GM19468 (cell line): ENCODE measurements around the gene TMCC2.
A peak's percentile ranks its signal among the peaks of the same experiment; 100 is the strongest.
"Not testable (repeated sequence)": the region's sequence is repeated elsewhere in the genome, so short reads cannot be mapped to it uniquely, and the experiment has no call there.

Experiments
- ATAC-seq: cut with Tn5 transposase; IDR thresholded peaks from one replicate; pipeline ENCODE4 v1.9.1; 2021; ENCODE audit warnings: mild to moderate bottlenecking, moderate library complexity, moderate number of reproducible peaks; ENCODE audit not compliant: unreplicated experiment; ENCODE audit errors: extremely low read depth

Gene TMCC2

GRCh38 chr1:205275133-205275532, 47.4 kb downstream of the TMCC2 start:
- ATAC-seq = no peak

DNA sequence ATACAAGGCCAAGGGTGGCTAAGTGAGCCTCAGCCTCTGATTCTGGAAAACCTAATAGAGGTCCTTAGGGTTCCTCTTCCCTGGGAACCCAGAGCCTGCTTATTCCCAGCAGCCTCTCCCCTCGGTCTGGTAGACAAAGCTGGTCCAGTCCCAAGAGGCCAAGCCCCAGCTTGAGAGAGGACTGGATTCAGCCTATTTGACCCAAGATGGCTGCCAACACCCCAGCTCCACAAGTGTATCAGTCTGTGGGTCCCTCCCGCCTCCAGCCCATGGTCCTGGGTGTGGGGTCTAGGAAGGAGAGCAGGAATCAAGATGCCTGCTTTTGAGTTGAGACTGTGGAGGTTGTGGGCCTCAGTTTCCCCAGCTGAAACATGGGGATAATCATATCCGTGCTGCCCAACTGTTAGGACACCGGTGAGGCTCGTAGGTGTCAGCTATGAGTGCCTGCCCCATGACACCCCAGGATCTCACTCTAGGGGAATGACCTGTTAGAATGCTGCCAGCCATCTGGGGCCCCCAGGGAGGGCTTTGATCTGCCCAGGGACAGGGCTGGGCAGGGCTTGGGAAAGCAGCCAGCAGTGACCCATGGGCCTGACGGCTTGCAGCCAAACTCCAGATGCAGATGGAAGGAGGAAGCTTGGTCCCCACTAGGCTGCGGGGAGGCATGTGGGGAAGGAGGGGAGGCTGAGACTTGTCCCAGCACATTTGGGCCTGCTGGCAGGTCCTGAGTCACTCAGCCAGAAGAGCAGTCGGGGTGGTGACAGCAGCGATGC, 48.4 kb downstream of the TMCC2 start:
- ATAC-seq = no peak

DNA sequence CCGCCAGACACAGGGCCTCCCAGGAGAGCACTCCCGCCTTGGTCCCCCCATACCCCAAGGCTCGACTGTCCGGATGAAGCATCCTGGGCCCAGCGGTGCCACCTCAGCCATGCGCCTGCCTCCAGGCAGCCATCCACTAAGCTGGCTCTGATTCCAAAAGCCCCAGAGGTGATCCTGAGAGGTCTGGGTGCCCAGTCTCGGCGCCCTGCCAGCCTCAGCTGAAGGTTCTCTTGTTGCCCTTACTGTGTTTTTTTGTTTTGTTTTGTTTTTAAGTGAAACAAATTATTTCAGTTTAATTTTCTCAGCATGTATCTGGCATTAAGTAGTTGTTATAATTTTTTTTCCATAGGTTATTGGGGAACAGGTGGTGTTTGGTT, 48.9 kb downstream of the TMCC2 start:
- no peak for ATAC-seq

- no peak for ATAC-seq
Observed at GRCh38 chr1:205279986-205280385, 52.2 kb downstream of the TMCC2 start.

- not testable (repeated sequence) for ATAC-seq
Observed at GRCh38 chr1:205280666-205281395, 53.1 kb downstream of the TMCC2 start.

DNA sequence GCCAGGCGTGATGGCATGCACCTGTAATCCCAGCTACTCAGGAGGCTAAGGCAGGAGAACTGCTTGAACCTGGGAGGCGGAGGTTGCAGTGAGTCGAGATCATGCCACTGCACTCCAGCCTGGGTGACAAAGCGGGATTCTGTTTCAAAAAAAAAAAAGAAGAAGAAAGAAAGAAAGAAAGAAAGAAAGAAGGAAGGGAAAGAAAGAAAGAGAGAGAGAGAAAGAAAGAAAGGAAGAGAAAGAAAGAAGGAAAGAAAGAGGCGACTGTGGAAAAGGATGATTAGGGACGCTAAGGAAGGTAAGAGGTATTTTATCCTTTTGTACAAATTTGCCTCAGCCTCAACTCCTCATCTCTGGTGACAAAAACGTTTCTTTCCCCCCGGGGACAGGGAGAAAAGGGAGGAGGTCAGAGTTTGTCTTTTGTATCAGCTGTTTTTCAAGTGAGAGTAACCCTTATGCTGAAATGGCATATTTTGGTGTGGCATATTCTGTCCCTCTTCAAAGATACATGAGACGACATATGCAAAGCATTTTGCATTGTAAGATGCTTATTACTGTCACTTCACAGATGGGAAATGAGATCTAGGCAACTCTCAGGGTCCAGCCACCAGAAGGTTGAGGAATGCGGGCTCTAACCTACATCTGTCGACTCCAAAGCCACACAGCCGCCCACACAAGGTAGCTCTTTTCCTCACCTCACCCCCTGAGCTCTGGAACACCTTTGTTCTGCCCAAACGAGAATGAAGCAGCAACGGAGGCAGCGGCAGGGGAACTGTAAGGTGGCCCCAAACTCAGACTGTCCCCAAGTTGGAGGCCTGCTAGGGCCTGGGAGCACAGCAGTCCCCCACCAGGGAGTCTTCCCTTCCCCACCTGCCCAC, 55.8 kb downstream of the TMCC2 start:
- ATAC-seq = no peak

DNA sequence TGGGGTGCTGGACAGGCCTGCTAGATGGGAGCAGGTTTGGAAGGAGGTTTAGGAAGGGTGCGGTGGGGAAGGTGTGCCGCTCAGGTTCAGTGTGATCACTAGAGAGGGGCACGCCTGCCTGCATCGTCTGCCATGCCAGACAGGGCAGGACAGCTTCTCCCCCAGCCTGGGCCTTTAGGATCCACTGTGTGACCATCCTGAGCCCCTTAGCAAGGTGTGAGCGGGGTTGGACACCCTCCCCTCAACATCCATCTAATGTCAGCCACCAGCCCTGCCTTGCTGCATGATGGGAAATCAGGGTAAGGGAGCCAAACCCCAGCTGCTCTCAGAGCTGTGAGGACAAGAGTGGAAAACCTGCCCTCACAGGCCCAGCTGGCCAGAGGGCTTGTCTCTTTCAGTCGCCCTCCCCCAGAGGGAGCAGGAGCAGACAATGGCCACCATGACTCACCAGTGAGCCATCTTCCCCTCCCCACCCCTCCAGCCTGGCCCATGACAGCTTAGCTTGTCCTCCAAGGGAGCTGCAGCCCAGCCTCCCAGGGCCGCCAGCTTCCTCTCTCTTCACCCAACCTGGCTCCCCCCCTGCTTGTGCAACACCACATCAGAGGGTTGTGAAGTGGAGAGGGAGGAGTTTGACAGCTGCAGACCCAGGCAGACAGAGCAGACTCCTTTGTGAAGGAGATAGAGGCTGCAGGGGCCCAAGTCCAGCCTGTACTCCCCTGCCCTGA, 56.8 kb downstream of the TMCC2 start:
- ATAC-seq = no peak

- peak; percentile 14 for ATAC-seq
Observed at GRCh38 chr1:205285381-205286101, 57.8 kb downstream of the TMCC2 start.

DNA sequence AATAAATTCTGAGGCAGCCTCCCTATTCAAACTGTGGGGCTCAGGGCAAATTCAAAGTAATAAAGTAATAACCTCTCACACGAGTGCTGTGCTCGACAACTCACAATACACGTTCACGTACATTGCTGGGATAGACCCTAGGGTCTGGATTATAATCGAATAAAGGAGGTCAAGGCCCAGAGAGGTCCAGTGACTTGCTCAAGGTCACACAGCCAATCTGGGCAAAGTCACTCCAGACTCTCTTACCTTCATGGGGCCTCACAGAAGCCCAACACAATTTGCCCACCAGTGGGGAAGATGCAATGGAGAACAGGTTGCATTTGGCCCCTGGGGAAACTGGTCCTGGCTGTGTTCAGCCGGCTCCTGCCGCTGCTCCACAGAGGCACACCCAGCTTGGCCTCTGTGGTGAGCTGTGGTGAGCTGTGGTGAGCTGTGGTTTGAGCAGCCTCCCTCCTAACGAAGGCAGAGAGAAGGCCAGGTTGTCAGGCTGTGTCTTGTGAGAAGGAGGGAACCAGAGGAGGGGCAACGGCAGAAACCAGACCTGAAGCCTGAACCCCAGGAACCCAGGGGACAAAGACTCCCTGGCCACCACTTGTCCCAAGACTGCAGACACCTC, 58.7 kb downstream of the TMCC2 start:
- ATAC-seq = no peak

GRCh38 chr1:205287076-205287475, 59.3 kb downstream of the TMCC2 start:
- no peak for ATAC-seq

GRCh38 chr1:205287767-205288559, 60.2 kb downstream of the TMCC2 start:
- peak; percentile 73 for ATAC-seq

DNA sequence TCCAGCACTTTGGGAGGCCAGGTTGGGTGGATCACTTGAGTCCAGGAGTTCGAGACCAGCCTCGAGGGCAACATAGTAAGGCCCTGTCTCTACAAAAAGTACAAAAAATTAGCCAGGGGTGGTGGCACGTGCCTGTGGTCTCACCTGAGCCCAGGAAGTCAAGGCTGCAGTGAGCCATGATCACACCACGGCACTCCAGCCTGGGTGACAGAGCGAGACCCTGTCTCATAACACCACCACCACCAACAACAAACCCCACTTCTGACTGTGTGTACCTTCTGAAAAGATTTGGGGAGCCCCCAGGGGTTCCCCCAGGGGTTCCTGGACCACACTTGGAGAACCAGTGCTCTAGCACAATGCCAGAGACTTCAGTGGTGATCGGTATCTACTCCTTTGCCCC, 63.9 kb downstream of the TMCC2 start:
- ATAC-seq = no peak

- no peak for ATAC-seq
Observed at GRCh38 chr1:205293350-205294074, 65.8 kb downstream of the TMCC2 start.

- no peak for ATAC-seq
Observed at GRCh38 chr1:205294175-205294917, 66.6 kb downstream of the TMCC2 start.

DNA sequence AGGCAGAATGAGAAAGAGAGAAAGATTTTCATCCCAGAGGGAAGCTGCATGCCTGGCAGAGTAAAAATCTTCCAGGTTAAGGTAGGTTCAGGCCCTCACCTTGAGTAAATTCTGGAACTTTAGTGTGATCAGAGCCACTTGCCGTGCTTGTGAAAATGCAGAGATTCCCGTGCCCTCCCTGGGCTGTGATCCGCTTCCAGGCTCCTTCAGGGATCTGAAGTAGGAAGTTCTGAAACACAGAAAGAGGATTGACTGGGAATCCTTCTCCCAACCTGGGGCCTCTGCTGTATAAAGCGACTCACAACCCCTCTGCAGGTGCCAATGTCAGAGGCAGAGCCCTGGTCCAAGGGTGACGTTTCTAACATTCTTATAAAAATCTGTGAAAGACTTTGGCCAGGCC, 67.2 kb downstream of the TMCC2 start:
- no peak for ATAC-seq

GRCh38 chr1:205296154-205296553, 68.4 kb downstream of the TMCC2 start:
- ATAC-seq = no peak
